C4-2B (cell line): ENCODE results near the gene SKOR1.

Experiments
- H3K27ac ChIP-seq: fragments of 450-650 bp; 2 replicates; pipeline ENCODE4 v1.5.1; 2017
- ZFX ChIP-seq: fragments of 450-650 bp; IDR thresholded peaks from 2 replicates; pipeline ENCODE4 v1.6.1; 2017
- TF ChIP-seq, protein P1 (sequence below): fragments of 450-650 bp; conservative IDR thresholded peaks from 2 replicates; pipeline ENCODE4 v1.5.1; 2017; ENCODE audit warnings: mild to moderate bottlenecking

The SKOR1 gene

DNA sequence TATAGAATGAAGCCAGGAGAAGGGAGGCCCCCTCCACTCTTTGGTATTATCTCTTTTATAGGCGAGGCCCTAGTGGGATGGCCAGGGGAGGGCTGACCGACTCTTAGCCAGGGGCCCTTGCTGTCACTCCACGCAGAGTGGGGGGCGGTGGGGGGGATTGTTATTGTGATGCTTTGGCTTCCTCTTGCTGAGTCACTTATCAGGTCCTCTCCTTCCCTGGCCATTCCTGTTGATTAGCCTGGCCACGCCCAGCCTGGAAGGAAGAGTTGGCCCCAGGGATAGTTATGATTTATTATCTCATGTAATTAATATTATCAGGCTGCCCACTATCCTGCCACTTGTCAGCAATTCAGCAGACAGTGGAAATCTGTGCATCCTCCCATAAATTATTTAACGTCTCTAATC, 25.5 kb upstream of the SKOR1 start:
- H3K27ac ChIP-seq = no peak overlapping the region
- TF ChIP-seq, protein P1, sequence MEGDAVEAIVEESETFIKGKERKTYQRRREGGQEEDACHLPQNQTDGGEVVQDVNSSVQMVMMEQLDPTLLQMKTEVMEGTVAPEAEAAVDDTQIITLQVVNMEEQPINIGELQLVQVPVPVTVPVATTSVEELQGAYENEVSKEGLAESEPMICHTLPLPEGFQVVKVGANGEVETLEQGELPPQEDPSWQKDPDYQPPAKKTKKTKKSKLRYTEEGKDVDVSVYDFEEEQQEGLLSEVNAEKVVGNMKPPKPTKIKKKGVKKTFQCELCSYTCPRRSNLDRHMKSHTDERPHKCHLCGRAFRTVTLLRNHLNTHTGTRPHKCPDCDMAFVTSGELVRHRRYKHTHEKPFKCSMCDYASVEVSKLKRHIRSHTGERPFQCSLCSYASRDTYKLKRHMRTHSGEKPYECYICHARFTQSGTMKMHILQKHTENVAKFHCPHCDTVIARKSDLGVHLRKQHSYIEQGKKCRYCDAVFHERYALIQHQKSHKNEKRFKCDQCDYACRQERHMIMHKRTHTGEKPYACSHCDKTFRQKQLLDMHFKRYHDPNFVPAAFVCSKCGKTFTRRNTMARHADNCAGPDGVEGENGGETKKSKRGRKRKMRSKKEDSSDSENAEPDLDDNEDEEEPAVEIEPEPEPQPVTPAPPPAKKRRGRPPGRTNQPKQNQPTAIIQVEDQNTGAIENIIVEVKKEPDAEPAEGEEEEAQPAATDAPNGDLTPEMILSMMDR = no peak
- TF ChIP-seq ZFX = no peak

- no peak for TF ChIP-seq ZFX
- TF ChIP-seq, protein P1 = no peak
- no peak overlapping the region for H3K27ac ChIP-seq
Observed at GRCh38 chr15:67801142-67801541, 24.2 kb upstream of the SKOR1 start.

DNA sequence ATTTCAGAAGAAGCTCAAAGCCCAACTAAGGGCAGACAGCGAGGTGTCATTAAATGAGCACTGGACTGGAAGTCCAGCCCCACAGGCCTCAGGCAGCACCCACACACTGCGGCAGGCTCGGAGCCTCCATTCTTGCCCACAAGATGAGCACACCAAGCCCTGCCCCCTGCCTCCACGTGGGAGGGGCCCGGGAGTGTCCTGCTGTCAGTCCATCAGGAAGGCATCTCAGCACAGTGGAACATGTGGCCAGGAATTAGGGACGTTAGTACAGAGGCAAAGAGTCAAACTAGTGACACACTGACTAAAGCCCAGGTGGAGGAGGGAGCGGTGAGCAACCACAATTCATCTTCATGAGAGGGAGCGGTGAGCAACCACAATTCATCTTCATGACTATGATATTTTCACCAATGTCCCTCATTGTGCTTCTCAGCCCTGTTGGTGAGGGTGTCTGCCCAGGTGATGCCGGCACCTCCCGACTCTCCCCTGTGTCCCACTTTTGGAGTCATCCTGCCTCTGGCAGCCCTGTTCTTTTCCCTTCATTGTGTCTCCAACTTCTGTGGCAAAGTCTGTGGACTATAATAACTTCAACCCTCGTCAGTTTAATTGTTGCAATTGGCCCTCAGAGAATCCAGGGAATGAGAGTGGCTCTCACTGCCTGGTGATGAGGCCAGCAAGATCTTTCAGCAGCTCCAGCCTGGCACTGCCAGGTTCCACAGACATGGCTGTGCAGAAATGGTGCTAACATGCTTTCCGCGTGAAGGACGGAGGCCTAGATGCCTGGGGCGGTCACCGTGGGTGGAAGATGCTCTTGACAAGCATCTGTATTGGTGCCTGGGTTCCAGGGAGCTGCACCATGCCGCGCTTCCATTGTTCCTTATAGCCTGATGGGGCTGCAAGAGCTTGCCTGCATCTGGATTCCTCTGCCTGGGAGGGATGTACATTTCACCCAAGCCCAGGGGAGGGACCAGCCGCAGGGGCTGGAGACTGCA, 23.1 kb upstream of the SKOR1 start:
- H3K27ac ChIP-seq = no peak overlapping the region
- TF ChIP-seq ZFX = no peak
- TF ChIP-seq, protein P1 = no peak

DNA sequence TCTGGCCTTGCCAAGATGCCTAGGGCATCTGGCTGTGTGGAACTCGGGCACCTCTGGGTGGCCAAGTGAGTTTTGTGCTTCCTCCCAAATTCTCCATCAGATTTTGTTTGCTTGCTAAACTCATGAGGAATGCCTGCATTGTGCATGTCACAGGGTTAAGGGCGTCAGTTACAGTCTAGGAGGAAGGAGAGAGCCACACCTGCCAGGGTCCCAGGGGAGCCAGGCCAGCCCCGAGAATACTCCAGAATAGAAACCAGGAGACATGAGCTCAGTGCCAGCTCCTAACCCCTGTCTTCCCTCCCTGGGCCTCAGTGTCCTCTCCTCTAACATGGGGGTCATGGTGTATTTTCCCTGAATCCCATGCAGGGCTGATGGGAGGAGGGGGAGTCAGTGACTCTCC, 22.0 kb upstream of the SKOR1 start:
- H3K27ac ChIP-seq = no peak overlapping the region
- TF ChIP-seq ZFX = no peak
- TF ChIP-seq, protein P1 = no peak

DNA sequence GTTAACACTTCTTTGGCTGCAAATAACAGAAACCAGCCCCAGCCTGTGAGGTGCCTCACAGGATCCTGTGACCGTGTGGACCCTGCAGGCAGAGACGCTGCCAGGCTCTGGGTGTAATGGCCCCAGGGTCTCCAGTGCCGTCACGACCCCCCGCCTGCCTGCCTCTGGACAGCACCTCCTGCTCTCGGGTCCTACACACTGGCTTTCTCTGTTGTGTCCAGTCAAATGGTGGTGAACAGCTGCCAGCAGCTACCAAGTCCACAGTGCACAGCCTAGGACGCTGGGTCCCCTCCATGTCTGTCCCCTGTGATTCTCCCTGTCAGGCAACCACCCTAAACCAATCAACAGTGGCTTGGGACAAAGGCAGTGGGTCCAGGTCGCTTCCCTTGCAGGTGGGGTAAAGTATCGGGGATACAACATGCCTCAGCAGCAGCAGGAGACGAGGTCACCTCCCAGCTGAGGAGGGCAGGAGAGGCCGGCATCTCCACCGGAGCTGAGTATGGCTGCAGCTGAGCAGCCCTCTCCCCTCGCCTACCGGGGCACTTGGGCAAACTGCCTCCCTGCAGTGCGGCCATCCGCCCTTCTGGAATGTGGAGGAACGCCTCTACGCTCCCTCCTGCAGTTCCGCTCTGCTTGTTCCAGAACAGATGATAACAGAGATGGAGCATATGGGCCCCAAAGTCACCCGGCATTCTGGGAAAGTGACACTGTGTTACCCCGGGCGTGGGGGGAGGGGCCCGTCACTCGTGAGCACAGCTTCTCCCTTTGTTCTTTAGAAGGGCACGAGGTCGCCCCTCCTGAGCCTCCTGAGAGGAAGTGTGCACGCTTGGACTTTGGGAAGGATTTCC, 21.1 kb upstream of the SKOR1 start:
- TF ChIP-seq, protein P1 = no peak
- TF ChIP-seq ZFX = no peak
- no peak overlapping the region for H3K27ac ChIP-seq

- no peak for TF ChIP-seq ZFX
- TF ChIP-seq, protein P1 = no peak
- no peak overlapping the region for H3K27ac ChIP-seq
Observed at GRCh38 chr15:67805008-67805665, 20.2 kb upstream of the SKOR1 start.
